Spinal cord (tissue), 10 donors: ENCODE measurements around the gene MYD88. TPM values are rescaled to one million over a fixed set of nuclear protein-coding genes. Genes with fewer than 3 reads are reported as not detected.

Experiments used
- DNase-seq, 6 donors: peaks; one replicate each; pipeline versions ENCODE4 v3.0.0 to v3.0.0-alpha.2; 2013 to 2015; ENCODE audit warnings: low spot score in 6 of 6, low read depth in 4 of 6
- H3K27ac ChIP-seq: one replicate; pipeline ENCODE4 v1.5.1; 2013; ENCODE audit warnings: low read depth, low read length, control low read depth
- H3K27me3 ChIP-seq: one replicate; pipeline ENCODE4 v1.6.1; 2013; ENCODE audit warnings: low read length; ENCODE audit not compliant: control insufficient read depth, insufficient read depth
- H3K36me3 ChIP-seq: one replicate; pipeline ENCODE4 v1.6.1; 2013; ENCODE audit warnings: low read length; ENCODE audit not compliant: control insufficient read depth, insufficient read depth
- H3K4me1 ChIP-seq: one replicate; pipeline ENCODE4 v1.6.1; 2013; ENCODE audit warnings: low read length; ENCODE audit not compliant: control insufficient read depth, insufficient read depth
- H3K4me3 ChIP-seq: one replicate; pipeline ENCODE4 v1.5.1; 2013; ENCODE audit warnings: low read depth, low read length, control low read depth
- H3K9me3 ChIP-seq: one replicate; pipeline ENCODE4 v1.6.1; 2013; ENCODE audit warnings: low read length; ENCODE audit not compliant: control insufficient read depth, insufficient read depth
- WGBS: methylation state at CpG from one replicate; pipeline ENCODE4 v1.1.5; 2013; ENCODE audit warnings: missing lambda C conversion rate; ENCODE audit not compliant: insufficient coverage; 5-methylcytosine and 5-hydroxymethylcytosine counted together
- long read RNA-seq, 4 donors: transcript quantifications; one replicate each; lab custom pipeline, GENCODE V29; 2026
- polyA plus RNA-seq, 2 donors: library from polyadenylated mRNA; unstranded; fragments of 120-200 nt; gene quantifications; one replicate each; pipeline ENCODE4 v1.2.1, GENCODE V29; 2013; ENCODE audit not compliant: insufficient read length in 2 of 2
- total RNA-seq, 2 donors: library from RNA; depleted of rRNA in 1 of 2; stranded (reverse); fragments of 120-200 nt in 1 of 2; fragments of >200 nt in 1 of 2; gene quantifications; one replicate each; pipeline versions ENCODE4 v1.2.3 to v1.2.4, GENCODE V29; 2013 to 2014
- donor health status: healthy.

The MYD88 gene
- 1 to 10 TPM; 5.1 to 9.3 TPM for total RNA-seq
- polyA plus RNA-seq, result 10 to 100 TPM; 21.5 to 22.2 TPM
- long read RNA-seq, donor 1, transcript MYD88-201 (5 exons, 2,850 nt), result major isoform, 7 of 19 reads
- long read RNA-seq, donor 1, partial matches to known transcripts, result 12 of 19 reads
- long read RNA-seq, donor 1, other reads (novel, unspliced or antisense), result 0 of 19 reads
- long read RNA-seq, donor 2, transcript MYD88-201 (5 exons, 2,850 nt), result major isoform, 5 of 11 reads
- long read RNA-seq, donor 2, partial matches to known transcripts, result 5 of 11 reads
- long read RNA-seq, donor 2, other reads (novel, unspliced or antisense), result 0 of 11 reads
- long read RNA-seq, donor 3, transcript MYD88-201 (5 exons, 2,850 nt), result major isoform, 5 of 6 reads
- long read RNA-seq, donor 3, partial matches to known transcripts, result 0 of 6 reads
- long read RNA-seq, donor 3, other reads (novel, unspliced or antisense), result 0 of 6 reads
- long read RNA-seq, donor 4, transcript MYD88-201 (5 exons, 2,850 nt), result major isoform, 16 of 17 reads
- long read RNA-seq, donor 4, partial matches to known transcripts, result 0 of 17 reads
- long read RNA-seq, donor 4, other reads (novel, unspliced or antisense), result 0 of 17 reads

GRCh38 chr3:38138349-38139190 lies at the start of gene MYD88:
TSS of gene MYD88 (plus strand) at chr3:38138661. CDS start at chr3:38138701, 40 bp downstream.
- H3K9me3 ChIP-seq, result no peaks in the 10 kb centered on the region
- peak within 1 kb of the TSS; percentile 98 for H3K27ac ChIP-seq
- 1% methylated on average over 62 of the region's 65 CpGs for WGBS
- H3K4me1 ChIP-seq, result peaks cover 29% of the 10 kb centered on the region
- H3K36me3 ChIP-seq, result peaks cover 30% of the 10 kb centered on the region
- peak in 4 of 6 donors; percentile 36 to 84 (median 58) for DNase-seq
- H3K27me3 ChIP-seq, result no peaks in the 10 kb centered on the region
- peak within 1 kb of the TSS; percentile 88 for H3K4me3 ChIP-seq

GRCh38 chr3:38089163-38089562 lies 49.3 kb upstream of the MYD88 start:
- no peak for DNase-seq
- H3K36me3 ChIP-seq, result no peaks in the 10 kb centered on the region
- 90% methylated on average over 2 of the region's 2 CpGs for WGBS
- no peak overlapping the region for H3K27ac ChIP-seq
- no peaks in the 10 kb centered on the region for H3K4me1 ChIP-seq
- no peak overlapping the region for H3K4me3 ChIP-seq
- no peaks in the 10 kb centered on the region for H3K27me3 ChIP-seq
- peaks cover 2% of the 10 kb centered on the region for H3K9me3 ChIP-seq

- Histone ChIP-seq H3K4me1 (peaks cover 7% of the 10 kb centered on the region), H3K27me3 (no peaks in the 10 kb centered on the region), H3K36me3 (no peaks in the 10 kb centered on the region), H3K9me3 (no peaks in the 10 kb centered on the region), H3K27ac (no peak overlapping the region), H3K4me3 (no peak overlapping the region)
- no CpG with 5 or more reads among the region's 3 CpGs for WGBS
- no peak for DNase-seq
These were observed 48.0 kb upstream of the MYD88 start for GRCh38 chr3:38090453-38090852.

- 76% methylated on average over 3 of the region's 3 CpGs for WGBS
- Histone ChIP-seq H3K27ac (no peak overlapping the region), H3K4me1 (peaks cover 32% of the 10 kb centered on the region), H3K36me3 (no peaks in the 10 kb centered on the region), H3K9me3 (no peaks in the 10 kb centered on the region), H3K4me3 (no peak overlapping the region), H3K27me3 (no peaks in the 10 kb centered on the region)
- no peak for DNase-seq
These were observed 43.5 kb upstream of the MYD88 start for GRCh38 chr3:38094999-38095398.

- 52% methylated on average over 6 of the region's 6 CpGs for WGBS
- Histone ChIP-seq H3K9me3 (no peaks in the 10 kb centered on the region), H3K27ac (no peak overlapping the region), H3K4me3 (no peak overlapping the region), H3K36me3 (no peaks in the 10 kb centered on the region), H3K4me1 (peaks cover 34% of the 10 kb centered on the region), H3K27me3 (no peaks in the 10 kb centered on the region)
- DNase-seq, result peak in 5 of 6 donors; percentile 24 to 68 (median 52)
These were observed 42.6 kb upstream of the MYD88 start for GRCh38 chr3:38095669-38096483.

GRCh38 chr3:38097446-38098375 lies 40.8 kb upstream of the MYD88 start:
- Histone ChIP-seq H3K4me1 (peaks cover 34% of the 10 kb centered on the region), H3K4me3 (no peak overlapping the region), H3K9me3 (no peaks in the 10 kb centered on the region), H3K27me3 (no peaks in the 10 kb centered on the region), H3K36me3 (no peaks in the 10 kb centered on the region), H3K27ac (no peak overlapping the region)
- WGBS, result 94% methylated on average over 11 of the region's 19 CpGs
- DNase-seq, result no peak

- 94% methylated on average over 9 of the region's 9 CpGs for WGBS
- no peak for DNase-seq
- Histone ChIP-seq H3K36me3 (no peaks in the 10 kb centered on the region), H3K9me3 (no peaks in the 10 kb centered on the region), H3K27me3 (no peaks in the 10 kb centered on the region), H3K4me1 (peaks cover 34% of the 10 kb centered on the region), H3K4me3 (no peak overlapping the region), H3K27ac (no peak overlapping the region)
These were observed 40.1 kb upstream of the MYD88 start for GRCh38 chr3:38098376-38098723.

- Histone ChIP-seq H3K9me3 (no peaks in the 10 kb centered on the region), H3K4me1 (peaks cover 34% of the 10 kb centered on the region), H3K27me3 (no peaks in the 10 kb centered on the region), H3K4me3 (no peak overlapping the region), H3K36me3 (no peaks in the 10 kb centered on the region), H3K27ac (no peak overlapping the region)
- WGBS, result no CpG with 5 or more reads among the region's 5 CpGs
- DNase-seq, result no peak
These were observed 38.9 kb upstream of the MYD88 start for GRCh38 chr3:38099518-38099917.
